ENCODE results near the gene ALDH1A3.

The ALDH1A3 gene

DNA sequence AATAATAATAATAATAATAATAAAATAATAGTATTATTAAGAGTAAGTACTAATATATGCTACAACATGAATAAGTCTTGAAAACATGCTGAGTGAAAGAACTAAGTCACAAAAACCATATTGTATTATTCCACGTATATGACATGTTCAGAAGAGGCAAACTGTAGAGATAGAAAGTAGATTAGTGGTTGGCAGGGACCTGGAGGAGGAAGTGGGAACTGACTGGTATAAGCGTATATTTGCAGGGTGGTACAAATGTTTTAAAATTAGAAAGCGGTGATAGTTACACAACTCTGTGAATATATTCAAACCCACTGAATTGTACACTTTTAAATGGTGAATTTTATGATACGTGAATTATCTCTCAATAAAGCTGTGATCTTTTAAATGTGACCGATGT lies 72.3 kb downstream of the ALDH1A3 start:
- no peak for FAIRE-seq
- DNase-seq (ENCODE audit: low spot score) = no peak

GRCh38 chr15:100952566-100952965 lies 72.9 kb downstream of the ALDH1A3 start:
- DNase-seq (ENCODE audit: low spot score) (no peak), FAIRE-seq (no peak)

DNA sequence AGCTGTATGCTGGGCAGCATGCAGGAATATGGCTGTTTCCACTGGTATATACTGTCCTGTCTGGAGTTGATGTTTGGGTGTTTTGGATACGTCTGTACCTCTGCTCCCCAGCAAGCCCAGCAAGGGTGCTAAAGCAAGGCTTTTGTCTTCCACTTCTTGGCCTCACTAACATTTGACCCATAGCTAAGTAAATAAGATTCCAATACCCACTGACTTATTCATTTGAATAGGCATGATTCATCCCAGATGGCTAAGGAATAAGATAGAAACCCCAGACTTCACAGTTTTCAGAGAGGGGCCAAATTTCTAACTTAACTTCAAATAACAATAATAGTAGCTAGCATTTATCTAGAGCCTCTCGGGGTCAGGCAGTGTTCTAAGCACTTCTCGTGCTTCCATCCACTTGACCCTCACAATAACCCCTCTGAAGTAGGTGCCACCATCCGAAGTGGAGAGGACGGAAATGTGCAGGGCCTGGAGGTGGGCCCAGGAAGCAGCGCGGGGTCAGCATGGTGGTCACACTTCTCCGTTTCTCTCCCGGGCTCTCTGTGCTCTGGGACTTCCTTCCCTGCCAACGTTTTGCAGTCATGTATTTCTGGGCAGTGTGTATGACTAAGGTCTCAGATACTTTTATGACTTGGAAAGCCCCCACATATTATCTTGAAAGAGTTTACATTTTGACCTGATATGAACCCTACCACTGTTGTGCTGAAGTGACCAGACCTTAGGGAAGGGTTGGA lies 78.9 kb downstream of the ALDH1A3 start:
- DNase-seq (ENCODE audit: low spot score) (peak; percentile 93), FAIRE-seq (peak; percentile 92)

GRCh38 chr15:100959066-100960050 lies 79.7 kb downstream of the ALDH1A3 start:
- peak; percentile 66 for DNase-seq (ENCODE audit: low spot score)
- FAIRE-seq = no peak

All from RCC 7860 (cell line).